ENCODE data around the gene PPIE.
"Not testable (repeated sequence)": the region's sequence is repeated elsewhere in the genome, so short reads cannot be mapped to it uniquely, and the experiment has no call there.

DNA sequence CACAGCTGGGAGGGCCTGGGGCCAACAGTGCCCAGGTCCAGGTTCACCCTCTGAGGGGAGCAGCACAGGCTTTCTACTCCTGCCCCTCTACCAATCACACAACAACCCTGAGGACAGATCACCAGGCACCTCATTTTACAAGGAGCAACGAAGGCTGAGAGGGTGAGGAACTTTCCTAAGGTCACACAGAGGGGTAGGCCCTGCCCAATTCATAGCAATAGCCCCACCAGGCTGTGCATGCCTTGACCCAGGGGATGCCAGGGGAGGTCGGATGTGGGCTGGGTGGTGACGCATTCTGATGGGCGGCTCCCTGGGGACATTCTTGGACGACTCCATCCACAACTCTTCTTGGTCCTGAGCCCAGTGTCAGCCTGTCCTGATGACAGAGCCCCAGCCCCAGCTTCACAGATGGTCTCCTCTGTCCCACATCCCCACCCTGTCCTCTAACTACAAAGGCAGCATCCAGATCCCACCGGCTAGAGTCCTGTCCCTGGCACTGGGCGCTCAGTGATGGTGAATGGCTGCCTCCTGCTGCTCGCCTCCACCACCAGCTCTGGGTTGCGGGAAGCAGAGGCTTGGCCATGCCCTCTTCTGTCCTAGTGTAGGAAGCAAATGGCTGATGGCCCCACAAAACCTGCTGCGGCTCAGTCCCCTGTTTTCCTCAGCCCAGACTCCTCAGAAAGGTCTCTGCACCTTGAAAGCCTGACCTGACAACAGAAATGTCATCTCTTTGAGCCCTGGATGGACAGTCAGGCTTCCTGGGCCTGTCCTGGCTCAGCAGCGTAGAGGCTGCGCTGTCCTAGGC is 47.8 kb downstream of the PPIE start:
- TF ChIP-seq, protein P1, sequence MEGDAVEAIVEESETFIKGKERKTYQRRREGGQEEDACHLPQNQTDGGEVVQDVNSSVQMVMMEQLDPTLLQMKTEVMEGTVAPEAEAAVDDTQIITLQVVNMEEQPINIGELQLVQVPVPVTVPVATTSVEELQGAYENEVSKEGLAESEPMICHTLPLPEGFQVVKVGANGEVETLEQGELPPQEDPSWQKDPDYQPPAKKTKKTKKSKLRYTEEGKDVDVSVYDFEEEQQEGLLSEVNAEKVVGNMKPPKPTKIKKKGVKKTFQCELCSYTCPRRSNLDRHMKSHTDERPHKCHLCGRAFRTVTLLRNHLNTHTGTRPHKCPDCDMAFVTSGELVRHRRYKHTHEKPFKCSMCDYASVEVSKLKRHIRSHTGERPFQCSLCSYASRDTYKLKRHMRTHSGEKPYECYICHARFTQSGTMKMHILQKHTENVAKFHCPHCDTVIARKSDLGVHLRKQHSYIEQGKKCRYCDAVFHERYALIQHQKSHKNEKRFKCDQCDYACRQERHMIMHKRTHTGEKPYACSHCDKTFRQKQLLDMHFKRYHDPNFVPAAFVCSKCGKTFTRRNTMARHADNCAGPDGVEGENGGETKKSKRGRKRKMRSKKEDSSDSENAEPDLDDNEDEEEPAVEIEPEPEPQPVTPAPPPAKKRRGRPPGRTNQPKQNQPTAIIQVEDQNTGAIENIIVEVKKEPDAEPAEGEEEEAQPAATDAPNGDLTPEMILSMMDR (IDR thresholded peaks at IDR 0.05), result not testable (repeated sequence)
- TF ChIP-seq, protein P2, sequence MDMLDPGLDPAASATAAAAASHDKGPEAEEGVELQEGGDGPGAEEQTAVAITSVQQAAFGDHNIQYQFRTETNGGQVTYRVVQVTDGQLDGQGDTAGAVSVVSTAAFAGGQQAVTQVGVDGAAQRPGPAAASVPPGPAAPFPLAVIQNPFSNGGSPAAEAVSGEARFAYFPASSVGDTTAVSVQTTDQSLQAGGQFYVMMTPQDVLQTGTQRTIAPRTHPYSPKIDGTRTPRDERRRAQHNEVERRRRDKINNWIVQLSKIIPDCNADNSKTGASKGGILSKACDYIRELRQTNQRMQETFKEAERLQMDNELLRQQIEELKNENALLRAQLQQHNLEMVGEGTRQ (CRISPR knock-in tag; IDR thresholded peaks at IDR 0.05), result not testable (repeated sequence)
- not testable (repeated sequence) for TF ChIP-seq E2F1 (CRISPR knock-in tag; IDR thresholded peaks at IDR 0.05); FOXJ3 (CRISPR knock-in tag; IDR thresholded peaks at IDR 0.05; ENCODE audit: borderline replicate concordance); KAT7 (CRISPR knock-in tag; IDR thresholded peaks at IDR 0.05; ENCODE audit: borderline replicate concordance); ZNF317 (CRISPR knock-in tag; IDR thresholded peaks at IDR 0.05; ENCODE audit: borderline replicate concordance, low read depth); NR1H2 (CRISPR knock-in tag; IDR thresholded peaks at IDR 0.05); USF1 (CRISPR knock-in tag; IDR thresholded peaks at IDR 0.05); ATF1 (CRISPR knock-in tag; IDR thresholded peaks at IDR 0.05)
- TF ChIP-seq, protein P3, sequence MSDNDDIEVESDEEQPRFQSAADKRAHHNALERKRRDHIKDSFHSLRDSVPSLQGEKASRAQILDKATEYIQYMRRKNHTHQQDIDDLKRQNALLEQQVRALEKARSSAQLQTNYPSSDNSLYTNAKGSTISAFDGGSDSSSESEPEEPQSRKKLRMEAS (CRISPR knock-in tag; IDR thresholded peaks at IDR 0.05), result not testable (repeated sequence)
